Hepatocyte (in vitro differentiated cells): ENCODE data around the gene SPATA12. TPM values are rescaled to one million over a fixed set of nuclear protein-coding genes. Genes with fewer than 3 reads are reported as not detected.

Source experiments
- DNase-seq: peaks from one replicate; pipeline ENCODE4 v3.0.0-alpha.2; 2016; ENCODE audit warnings: low spot score
- H2AFZ ChIP-seq: fragments of 200-600 bp; sonication (generic); 2 replicates; pipeline ENCODE4 v1.6.0; 2016; ENCODE audit warnings: antibody characterized with exemption, mild to moderate bottlenecking
- H3K27ac ChIP-seq: fragments of 200-600 bp; sonication (generic); 2 replicates; pipeline ENCODE4 v1.5.1; 2016; ENCODE audit warnings: mild to moderate bottlenecking
- H3K27me3 ChIP-seq: fragments of 200-600 bp; sonication (generic); 2 replicates; pipeline ENCODE4 v1.6.1; 2016
- H3K36me3 ChIP-seq: fragments of 200-600 bp; sonication (generic); replicated peaks from 2 replicates; pipeline ENCODE4 v1.5.1; 2016; ENCODE audit warnings: low read depth; ENCODE audit not compliant: insufficient read depth
- H3K4me1 ChIP-seq: fragments of 200-600 bp; sonication (generic); 2 replicates; pipeline ENCODE4 v1.5.1; 2016; ENCODE audit warnings: mild to moderate bottlenecking, moderate library complexity; ENCODE audit not compliant: insufficient read depth
- H3K4me2 ChIP-seq: fragments of 200-600 bp; sonication (generic); 2 replicates; pipeline ENCODE4 v1.6.0; 2016
- H3K4me3 ChIP-seq: fragments of 200-600 bp; sonication (generic); 2 replicates; pipeline ENCODE4 v1.5.1; 2016; ENCODE audit warnings: mild to moderate bottlenecking
- H3K79me2 ChIP-seq: fragments of 200-600 bp; sonication (generic); 2 replicates; pipeline ENCODE4 v1.6.0; 2017; ENCODE audit warnings: mild to moderate bottlenecking
- H3K9me2 ChIP-seq: fragments of 200-600 bp; sonication (generic); replicated peaks from 2 replicates; pipeline ENCODE4 v1.6.0; 2017; ENCODE audit warnings: mild to moderate bottlenecking; ENCODE audit not compliant: insufficient read depth
- H3K9me3 ChIP-seq: fragments of 200-600 bp; sonication (generic); 2 replicates; pipeline ENCODE4 v1.5.1; 2016; ENCODE audit warnings: low read depth, mild to moderate bottlenecking
- H4K20me1 ChIP-seq: fragments of 200-600 bp; sonication (generic); 2 replicates; pipeline ENCODE4 v1.6.0; 2016; ENCODE audit warnings: mild to moderate bottlenecking; ENCODE audit not compliant: insufficient read depth, poor library complexity, severe bottlenecking
- EZH2 ChIP-seq: fragments of 200-600 bp; sonication (generic); IDR thresholded peaks from 2 replicates; pipeline ENCODE4 v1.6.1; 2016; ENCODE audit warnings: antibody characterized with exemption, mild to moderate bottlenecking, borderline replicate concordance
- EZH2phosphoT487 ChIP-seq: fragments of 200-600 bp; sonication (generic); IDR thresholded peaks from one replicate; pipeline ENCODE4 v1.6.1; 2018; ENCODE audit warnings: antibody characterized with exemption, mild to moderate bottlenecking, low read depth, moderate library complexity; ENCODE audit not compliant: unreplicated experiment, severe bottlenecking
- WGBS: methylation state at CpG from one replicate; pipeline ENCODE4 v1.1.6; 2016; ENCODE audit warnings: low lambda C conversion rate; ENCODE audit errors: missing lambda C conversion rate; 5-methylcytosine and 5-hydroxymethylcytosine counted together
- polyA plus RNA-seq: library from polyadenylated mRNA; unstranded; fragments of >200 nt; fragmentation: Nextera tagmentation; extraction: Ambion mirVana; gene quantifications from 2 replicates; pipeline ENCODE4 v1.2.1, GENCODE V29; 2016
- total RNA-seq: library from RNA; depleted of rRNA; stranded (reverse); fragments of >200 nt; gene quantifications from 2 replicates; pipeline ENCODE4 v1.2.3, GENCODE V29; 2014
- TF ChIP-seq, protein P1 (sequence below): fragments of 200-600 bp; sonication (generic); IDR thresholded peaks from 2 replicates; pipeline ENCODE4 v1.5.1; 2016; ENCODE audit warnings: antibody characterized with exemption, mild to moderate bottlenecking; ENCODE audit not compliant: poor library complexity

Gene SPATA12
- total and polyA plus RNA-seq, 2 experiments from 2014 or later, result 0.10 to 0.25 TPM

GRCh38 chr3:57046101-57046765, 14.2 kb upstream of the SPATA12 start:
- DNase-seq, result no peak
- no peak overlapping the region for H3K4me2 ChIP-seq
- H4K20me1 ChIP-seq, result no peaks in the 10 kb centered on the region
- H3K4me3 ChIP-seq, result no peak overlapping the region
- TF ChIP-seq EZH2, result no peak
- TF ChIP-seq, protein P1, sequence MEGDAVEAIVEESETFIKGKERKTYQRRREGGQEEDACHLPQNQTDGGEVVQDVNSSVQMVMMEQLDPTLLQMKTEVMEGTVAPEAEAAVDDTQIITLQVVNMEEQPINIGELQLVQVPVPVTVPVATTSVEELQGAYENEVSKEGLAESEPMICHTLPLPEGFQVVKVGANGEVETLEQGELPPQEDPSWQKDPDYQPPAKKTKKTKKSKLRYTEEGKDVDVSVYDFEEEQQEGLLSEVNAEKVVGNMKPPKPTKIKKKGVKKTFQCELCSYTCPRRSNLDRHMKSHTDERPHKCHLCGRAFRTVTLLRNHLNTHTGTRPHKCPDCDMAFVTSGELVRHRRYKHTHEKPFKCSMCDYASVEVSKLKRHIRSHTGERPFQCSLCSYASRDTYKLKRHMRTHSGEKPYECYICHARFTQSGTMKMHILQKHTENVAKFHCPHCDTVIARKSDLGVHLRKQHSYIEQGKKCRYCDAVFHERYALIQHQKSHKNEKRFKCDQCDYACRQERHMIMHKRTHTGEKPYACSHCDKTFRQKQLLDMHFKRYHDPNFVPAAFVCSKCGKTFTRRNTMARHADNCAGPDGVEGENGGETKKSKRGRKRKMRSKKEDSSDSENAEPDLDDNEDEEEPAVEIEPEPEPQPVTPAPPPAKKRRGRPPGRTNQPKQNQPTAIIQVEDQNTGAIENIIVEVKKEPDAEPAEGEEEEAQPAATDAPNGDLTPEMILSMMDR, result no peak
- no peak for TF ChIP-seq EZH2phosphoT487
- no peaks in the 10 kb centered on the region for H3K9me2 ChIP-seq
- H3K27me3 ChIP-seq, result no peaks in the 10 kb centered on the region
- peaks cover 14% of the 10 kb centered on the region for H3K79me2 ChIP-seq
- WGBS, result 71% methylated on average over 7 of the region's 7 CpGs
- no peaks in the 10 kb centered on the region for H3K36me3 ChIP-seq
- no peaks in the 10 kb centered on the region for H3K9me3 ChIP-seq
- H3K4me1 ChIP-seq, result peaks cover 10% of the 10 kb centered on the region
- no peak overlapping the region for H2AFZ ChIP-seq
- H3K27ac ChIP-seq, result no peak overlapping the region

DNA sequence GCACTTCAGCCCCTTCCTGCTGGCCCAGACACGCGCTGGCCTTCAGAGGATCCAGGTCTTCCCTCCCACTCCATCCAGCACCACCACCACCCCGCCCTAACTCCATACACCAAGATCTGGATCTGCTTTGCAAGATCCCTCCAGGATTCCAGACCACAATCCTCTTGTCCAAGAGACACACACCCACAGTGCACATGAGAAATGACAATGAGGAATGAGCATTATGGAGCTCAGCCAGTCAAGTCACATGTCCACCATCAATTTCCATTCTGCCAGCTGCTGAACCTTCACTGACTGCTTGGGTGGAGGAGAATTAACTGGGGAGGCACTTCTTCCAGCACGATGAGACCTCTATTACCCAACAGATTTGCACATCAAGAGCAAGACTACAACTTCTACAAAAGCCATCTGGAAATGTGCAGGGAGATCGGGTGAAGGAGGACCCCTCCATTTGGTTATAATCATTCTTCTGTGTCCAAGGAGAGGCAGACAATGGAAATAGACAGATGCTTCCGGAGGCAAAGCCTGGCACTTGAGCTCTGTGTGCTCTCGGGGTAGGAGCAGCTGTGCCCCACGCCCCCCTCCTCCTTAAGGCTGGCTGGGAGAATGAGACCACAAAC, 12.3 kb upstream of the SPATA12 start:
- DNase-seq, result no peak
- no peaks in the 10 kb centered on the region for H3K9me2 ChIP-seq

GRCh38 chr3:57048728-57049127, 11.7 kb upstream of the SPATA12 start:
- no peak for DNase-seq
- WGBS, result 93% methylated on average over 4 of the region's 4 CpGs
- no peak overlapping the region for H3K4me2 ChIP-seq
- TF ChIP-seq EZH2 (no peak), EZH2phosphoT487 (no peak)
- TF ChIP-seq, protein P1, result no peak
- no peak overlapping the region for H3K27ac ChIP-seq
- no peaks in the 10 kb centered on the region for H3K9me3 ChIP-seq
- H3K27me3 ChIP-seq, result no peaks in the 10 kb centered on the region
- no peak overlapping the region for H2AFZ ChIP-seq
- peaks cover 14% of the 10 kb centered on the region for H3K79me2 ChIP-seq
- H4K20me1 ChIP-seq, result no peaks in the 10 kb centered on the region
- no peaks in the 10 kb centered on the region for H3K9me2 ChIP-seq
- no peaks in the 10 kb centered on the region for H3K36me3 ChIP-seq
- H3K4me1 ChIP-seq, result peaks cover 10% of the 10 kb centered on the region
- no peak overlapping the region for H3K4me3 ChIP-seq

More for the DNA sequence above, 12.3 kb upstream of the SPATA12 start:
- Histone ChIP-seq H3K27ac (no peak overlapping the region), H2AFZ (no peak overlapping the region), H3K9me3 (no peaks in the 10 kb centered on the region), H3K27me3 (no peaks in the 10 kb centered on the region), H3K36me3 (no peaks in the 10 kb centered on the region), H4K20me1 (no peaks in the 10 kb centered on the region), H3K79me2 (peaks cover 14% of the 10 kb centered on the region), H3K4me1 (peaks cover 10% of the 10 kb centered on the region), H3K4me3 (no peak overlapping the region), H3K4me2 (no peak overlapping the region)
- TF ChIP-seq EZH2 (no peak), EZH2phosphoT487 (no peak)
- TF ChIP-seq, protein P1, result no peak
- 87% methylated on average over 8 of the region's 8 CpGs for WGBS
